ENCODE data around the gene KRT78. TPM values are rescaled to one million over a fixed set of nuclear protein-coding genes. Genes with fewer than 3 reads are reported as not detected.

The KRT78 gene
- polyA plus RNA-seq, 1 experiment: not detected

GRCh38 chr12:52871291-52872039 is 22.7 kb upstream of the KRT78 start:
- ChIA-PET POLR2A (no interaction called here), CTCF (interaction anchor here (0.7 to 4.8 kb wide), 15 partner anchors 9 to 732 kb away, joined by 3 to 43 read pairs (median 3); no protein-coding TSS in a partner anchor)
- H3K27me3 ChIP-seq (ENCODE audit: control insufficient read depth, insufficient read depth, low read length): no peaks in the 10 kb centered on the region
- TF ChIP-seq CTCF (IDR thresholded peaks at IDR 0.05; ENCODE audit: insufficient read depth, low read depth, low read length): no peak
- peak; percentile 89 for DNase-seq (ENCODE audit: low read depth)
- H3K36me3 ChIP-seq (ENCODE audit: control insufficient read depth, insufficient read depth, low read length): no peaks in the 10 kb centered on the region
- H3K4me3 ChIP-seq (ENCODE audit: low read depth, low read length): no peak overlapping the region

- Histone ChIP-seq H3K36me3 (ENCODE audit: control insufficient read depth, insufficient read depth, low read length) (no peaks in the 10 kb centered on the region), H3K4me3 (ENCODE audit: low read depth, low read length) (no peak overlapping the region), H3K27me3 (ENCODE audit: control insufficient read depth, insufficient read depth, low read length) (no peaks in the 10 kb centered on the region)
- TF ChIP-seq CTCF (IDR thresholded peaks at IDR 0.05; ENCODE audit: insufficient read depth, low read depth, low read length): peak; percentile 75
- DNase-seq (ENCODE audit: low read depth): no peak
- ChIA-PET POLR2A (no interaction called here), CTCF (interaction anchor here (0.6 to 4.5 kb wide), 24 partner anchors 10 to 731 kb away, joined by 3 to 43 read pairs (median 3); no protein-coding TSS in a partner anchor)
These were observed 21.8 kb upstream of the KRT78 start for GRCh38 chr12:52870361-52871290.

GRCh38 chr12:52867642-52868041 is 18.8 kb upstream of the KRT78 start:
- Histone ChIP-seq H3K27me3 (ENCODE audit: control insufficient read depth, insufficient read depth, low read length) (no peaks in the 10 kb centered on the region), H3K36me3 (ENCODE audit: control insufficient read depth, insufficient read depth, low read length) (no peaks in the 10 kb centered on the region), H3K4me3 (ENCODE audit: low read depth, low read length) (no peak overlapping the region)
- POLR2A ChIA-PET: no interaction called here
- no peak for TF ChIP-seq CTCF (IDR thresholded peaks at IDR 0.05; ENCODE audit: insufficient read depth, low read depth, low read length)
- CTCF ChIA-PET: interaction anchor here (0.8 to 4.5 kb wide), 6 partner anchors 12 to 515 kb away, joined by 3 to 43 read pairs (median 4); no protein-coding TSS in a partner anchor
- no peak for DNase-seq (ENCODE audit: low read depth)

GRCh38 chr12:52867152-52867551 is 18.4 kb upstream of the KRT78 start:
- TF ChIP-seq CTCF (IDR thresholded peaks at IDR 0.05; ENCODE audit: insufficient read depth, low read depth, low read length): no peak
- DNase-seq (ENCODE audit: low read depth): no peak
- Histone ChIP-seq H3K27me3 (ENCODE audit: control insufficient read depth, insufficient read depth, low read length) (no peaks in the 10 kb centered on the region), H3K4me3 (ENCODE audit: low read depth, low read length) (no peak overlapping the region), H3K36me3 (ENCODE audit: control insufficient read depth, insufficient read depth, low read length) (no peaks in the 10 kb centered on the region)
- CTCF ChIA-PET: interaction anchor here (0.8 to 4.5 kb wide), 8 partner anchors 12 to 623 kb away, joined by 3 to 44 read pairs (median 6); no protein-coding TSS in a partner anchor
- POLR2A ChIA-PET: no interaction called here

All from BJ (cell line).